ENCODE results near the gene PCNT.
"Not testable (repeated sequence)": the region's sequence is repeated elsewhere in the genome, so short reads cannot be mapped to it uniquely, and the experiment has no call there.

The PCNT gene

DNA sequence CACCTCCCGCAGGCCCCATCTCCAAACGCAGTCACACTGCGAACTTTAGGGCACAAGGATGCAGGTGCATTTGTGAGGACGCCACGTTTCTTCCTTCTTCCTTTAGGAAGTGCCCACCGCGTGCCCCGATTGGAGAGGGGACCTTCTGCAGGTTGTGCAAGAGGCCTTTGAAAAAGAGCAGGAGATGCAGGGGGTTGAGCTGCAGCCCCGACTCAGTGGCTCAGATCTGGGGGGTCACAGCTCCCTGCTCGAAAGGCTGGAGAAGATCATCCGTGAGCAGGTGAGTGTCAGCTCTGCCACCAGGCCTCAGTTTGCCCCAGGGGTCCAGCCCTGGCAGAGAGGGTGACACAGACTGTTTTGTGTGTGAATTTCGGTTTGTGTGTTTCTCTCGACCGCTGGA lies 103.6 kb downstream of the PCNT start:
- no peak for DNase-seq (ENCODE audit: low read depth, low spot score)

DNA sequence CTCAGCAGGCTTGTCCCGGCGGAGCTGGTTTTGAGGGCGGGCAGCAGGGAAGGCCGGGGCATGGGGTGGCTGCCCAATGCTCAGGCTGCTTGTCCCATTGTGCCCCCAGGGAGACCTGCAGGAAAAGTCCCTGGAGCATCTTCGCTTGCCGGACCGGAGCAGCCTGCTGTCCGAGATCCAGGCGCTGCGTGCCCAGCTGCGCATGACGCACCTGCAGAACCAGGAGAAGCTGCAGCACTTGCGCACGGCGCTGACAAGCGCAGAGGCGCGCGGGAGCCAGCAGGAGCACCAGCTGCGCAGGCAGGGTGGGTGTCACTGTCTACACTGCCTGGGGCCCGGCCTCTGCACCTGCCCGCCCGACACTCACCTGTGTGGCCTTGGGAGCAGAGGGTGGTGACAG lies 104.3 kb downstream of the PCNT start:
- DNase-seq (ENCODE audit: low read depth, low spot score) = no peak

- DNase-seq (ENCODE audit: low read depth, low spot score) = no peak
Measured at GRCh38 chr21:46428987-46429710, 105.2 kb downstream of the PCNT start.

GRCh38 chr21:46429754-46430681 lies 106.1 kb downstream of the PCNT start:
- no peak for DNase-seq (ENCODE audit: low read depth, low spot score)

GRCh38 chr21:46431448-46431847 lies 107.5 kb downstream of the PCNT start:
- DNase-seq (ENCODE audit: low read depth, low spot score) = no peak

GRCh38 chr21:46431884-46432488 lies 108.0 kb downstream of the PCNT start:
- no peak for DNase-seq (ENCODE audit: low read depth, low spot score)

DNA sequence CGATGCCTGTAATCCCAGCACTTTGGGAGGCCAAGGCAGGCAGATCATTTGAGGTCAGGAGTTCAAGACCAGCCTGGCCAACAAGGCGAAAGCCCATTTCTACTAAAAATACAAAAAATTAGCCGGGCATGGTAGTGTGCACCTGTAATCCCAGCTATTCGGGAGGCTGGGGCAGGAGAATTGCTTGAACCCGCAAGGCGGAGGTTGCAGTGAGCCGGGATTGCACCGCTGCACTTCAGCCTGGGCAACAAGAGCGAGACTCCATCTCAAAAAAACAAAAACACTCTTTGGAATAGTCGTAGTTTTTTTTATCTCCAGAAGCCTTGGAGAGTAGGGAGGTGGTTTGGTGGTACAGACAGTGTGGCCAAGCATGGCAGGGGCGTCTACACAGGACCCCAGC lies 109.2 kb downstream of the PCNT start:
- DNase-seq (ENCODE audit: low read depth, low spot score) = not testable (repeated sequence)

DNA sequence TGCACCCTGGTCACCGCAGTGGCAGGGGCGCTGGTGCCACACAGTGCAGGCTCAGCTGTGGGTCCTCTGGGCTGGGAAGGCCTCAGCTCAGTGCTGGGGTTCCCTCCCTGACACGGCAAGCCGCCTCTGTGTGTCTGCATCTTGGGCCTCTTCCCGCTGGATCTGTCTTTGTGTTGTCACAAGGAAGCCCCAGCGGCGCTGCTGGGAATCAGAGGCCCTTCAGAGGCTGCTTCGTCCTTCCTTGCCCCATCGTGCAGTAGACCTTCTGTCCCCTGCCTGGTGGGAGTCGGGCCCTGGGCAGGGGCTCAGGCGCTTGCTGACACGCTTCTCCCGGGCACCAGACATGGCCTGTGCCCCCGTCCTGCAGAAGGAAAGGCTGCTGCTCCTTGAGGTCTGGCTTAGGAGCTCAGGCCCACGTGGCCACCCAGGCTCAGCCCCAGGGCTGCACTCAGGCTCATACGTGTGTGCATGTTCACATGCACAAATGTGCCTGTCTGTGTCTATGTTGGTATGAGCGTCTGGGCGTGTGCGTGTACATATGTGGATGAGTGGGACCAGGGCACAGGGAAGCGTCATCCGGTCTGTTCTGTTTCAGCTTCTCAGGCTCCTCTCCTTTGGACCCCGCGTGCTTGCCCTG lies 110.5 kb downstream of the PCNT start:
- no peak for DNase-seq (ENCODE audit: low read depth, low spot score)

DNA sequence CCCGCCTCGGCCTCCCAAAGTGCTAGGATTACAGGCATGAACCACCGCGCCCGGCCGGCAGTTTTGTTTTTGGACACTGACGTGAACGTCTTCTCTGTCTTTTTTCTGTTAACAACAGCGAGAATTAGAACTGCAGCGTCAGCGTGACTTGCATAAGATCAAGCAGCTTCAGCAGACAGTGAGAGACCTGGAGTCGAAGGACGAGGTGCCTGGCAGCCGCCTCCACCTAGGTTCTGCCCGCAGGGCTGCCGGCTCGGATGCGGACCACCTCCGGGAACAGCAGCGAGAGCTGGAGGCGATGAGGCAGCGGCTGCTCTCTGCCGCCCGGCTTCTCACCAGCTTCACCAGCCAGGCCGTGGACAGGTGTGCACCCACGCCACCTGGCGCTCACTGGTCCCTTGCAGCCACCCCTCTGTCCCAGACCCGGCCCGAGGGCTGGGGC lies 111.9 kb downstream of the PCNT start:
- no peak for DNase-seq (ENCODE audit: low read depth, low spot score)

DNA sequence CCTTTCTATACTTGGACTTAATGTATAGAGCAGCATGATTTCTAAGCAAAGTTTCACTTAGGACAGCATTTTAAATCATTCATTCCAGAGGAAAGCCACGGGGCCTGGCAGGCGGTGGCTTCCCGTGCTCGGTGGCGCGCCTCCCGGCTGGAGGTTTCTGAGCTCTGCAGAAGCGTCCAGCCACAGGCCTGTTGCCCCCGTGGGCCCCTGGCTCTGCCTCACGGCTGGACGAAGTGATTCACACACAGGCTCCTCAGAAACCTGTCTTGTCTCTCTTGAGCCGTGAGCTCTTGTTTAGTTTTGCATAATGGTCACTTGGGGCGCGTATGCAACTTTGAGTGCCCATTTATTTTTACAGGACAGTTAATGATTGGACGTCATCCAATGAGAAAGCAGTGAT lies 112.7 kb downstream of the PCNT start:
- no peak for DNase-seq (ENCODE audit: low read depth, low spot score)

- DNase-seq (ENCODE audit: low read depth, low spot score) = no peak
Measured at GRCh38 chr21:46437096-46437498, 113.1 kb downstream of the PCNT start.

GRCh38 chr21:46437511-46437910 lies 113.6 kb downstream of the PCNT start:
- no peak for DNase-seq (ENCODE audit: low read depth, low spot score)

GRCh38 chr21:46438241-46438640 lies 114.3 kb downstream of the PCNT start:
- no peak for DNase-seq (ENCODE audit: low read depth, low spot score)

GRCh38 chr21:46439906-46440305 lies 116.0 kb downstream of the PCNT start:
- no peak for DNase-seq (ENCODE audit: low read depth, low spot score)

DNA sequence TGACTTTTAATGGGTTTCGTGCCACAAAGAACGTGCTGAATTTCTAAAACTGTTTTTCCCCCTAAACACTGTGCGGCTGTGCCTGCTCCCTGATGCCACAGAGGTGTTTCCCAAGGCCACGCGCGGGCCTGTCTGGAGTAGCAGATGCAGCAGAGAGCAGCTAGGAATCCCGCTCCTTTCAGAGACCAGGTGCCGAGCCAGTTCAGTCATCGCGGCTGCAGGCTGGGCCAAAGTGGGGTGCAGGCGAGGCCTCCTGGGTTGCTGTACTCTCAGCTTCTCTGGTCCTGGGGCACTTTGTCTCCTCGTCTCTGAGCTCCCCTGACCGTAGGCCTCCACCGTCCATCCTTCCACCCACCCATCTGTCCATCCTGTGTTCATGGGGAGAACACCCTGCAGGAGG lies 117.4 kb downstream of the PCNT start:
- no peak for DNase-seq (ENCODE audit: low read depth, low spot score)

GRCh38 chr21:46441961-46442498 lies 118.1 kb downstream of the PCNT start:
- DNase-seq (ENCODE audit: low read depth, low spot score) = no peak

GRCh38 chr21:46442938-46443337 lies 119.0 kb downstream of the PCNT start:
- no peak for DNase-seq (ENCODE audit: low read depth, low spot score)

GRCh38 chr21:46443910-46444309 lies 120.0 kb downstream of the PCNT start:
- no peak for DNase-seq (ENCODE audit: low read depth, low spot score)

GRCh38 chr21:46448108-46448507 lies 124.2 kb downstream of the PCNT start:
- DNase-seq (ENCODE audit: low read depth, low spot score) = no peak

DNA sequence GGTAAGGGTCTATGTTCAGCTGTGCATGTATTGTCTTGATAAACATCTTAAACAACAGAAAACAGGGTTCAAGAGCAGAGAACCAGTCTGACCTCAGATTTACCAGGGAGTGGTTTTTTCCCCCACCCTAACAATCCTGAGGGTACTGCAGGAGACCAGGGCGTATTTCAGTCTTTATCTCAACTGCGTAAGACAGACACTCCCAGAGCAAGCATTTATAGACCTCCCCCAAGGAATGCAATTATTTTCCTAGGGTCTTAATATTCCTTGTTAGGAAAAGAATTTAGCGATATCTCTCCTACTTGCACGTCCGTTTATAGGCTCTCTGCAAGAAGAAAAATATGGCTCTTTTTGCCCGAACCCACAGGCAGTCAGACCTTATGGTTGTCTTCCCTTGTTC lies 124.9 kb downstream of the PCNT start:
- DNase-seq (ENCODE audit: low read depth, low spot score) = not testable (repeated sequence)

- no peak for DNase-seq (ENCODE audit: low read depth, low spot score)
Measured at GRCh38 chr21:46452710-46453109, 128.8 kb downstream of the PCNT start.

DNA sequence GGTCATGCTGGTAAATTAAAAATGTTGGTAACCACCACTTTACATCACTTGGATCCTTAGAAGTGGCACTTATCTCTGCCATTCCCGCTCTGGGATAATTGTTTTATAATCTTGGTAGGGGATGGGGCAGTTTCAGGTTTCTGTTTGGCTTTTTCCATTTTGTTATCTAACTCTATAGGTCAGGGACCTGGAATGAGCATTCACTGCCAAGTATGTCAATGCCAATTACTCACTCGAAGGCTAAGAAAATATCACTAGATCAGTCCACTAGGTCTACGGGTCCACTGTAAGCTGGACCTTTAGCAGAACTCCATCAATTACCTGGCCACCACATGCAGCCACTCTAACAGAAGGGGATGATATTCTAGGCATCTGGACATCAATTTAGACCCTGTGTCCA lies 130.2 kb downstream of the PCNT start:
- no peak for DNase-seq (ENCODE audit: low read depth, low spot score)
